Peyer's patch (tissue), 4 donors: Measurements from ENCODE around the gene CSMD2. TPM values are rescaled to one million over a fixed set of nuclear protein-coding genes. Genes with fewer than 3 reads are reported as not detected.

Experiments
- DNase-seq, 3 donors: peaks; one replicate each; pipeline ENCODE4 v3.0.0-alpha.2; 2017 to 2019
- H3K27ac ChIP-seq, 4 donors: fragments of 200-600 bp; sonication (generic); one replicate each; pipeline ENCODE4 v1.5.1; 2016 to 2019
- H3K27me3 ChIP-seq, 2 donors: fragments of 200-600 bp; sonication (generic); one replicate each; pipeline ENCODE4 v1.5.1; 2019
- H3K36me3 ChIP-seq, 3 donors: fragments of 200-600 bp; sonication (generic); one replicate each; pipeline ENCODE4 v1.5.1; 2016 to 2019
- H3K4me1 ChIP-seq, 4 donors: fragments of 200-600 bp; sonication (generic); one replicate each; pipeline ENCODE4 v1.5.1; 2016 to 2019
- H3K4me3 ChIP-seq, 4 donors: fragments of 200-600 bp; sonication (generic); 1 replicate in 3 of 4; 2 replicates in 1 of 4; pipeline ENCODE4 v1.5.1; 2016 to 2019; ENCODE audit warnings: mild to moderate bottlenecking in 1 of 4
- H3K9me3 ChIP-seq, 4 donors: fragments of 200-600 bp; sonication (generic); one replicate each; pipeline ENCODE4 v1.5.1; 2016 to 2019; ENCODE audit warnings: mild to moderate bottlenecking in 1 of 4
- CTCF ChIP-seq, 6 experiments: fragments of 450-650 bp in 4 of 6; fragments of 200-600 bp in 2 of 6; sonication (generic) in 1 of 6; IDR thresholded peaks; one replicate each; pipeline ENCODE4 v1.5.1; 2017 to 2019; ENCODE audit warnings: antibody characterized with exemption in 6 of 6, mild to moderate bottlenecking in 3 of 6, moderate library complexity in 1 of 6
- POLR2A ChIP-seq, 2 donors: fragments of 450-650 bp; IDR thresholded peaks; one replicate each; pipeline ENCODE4 v1.5.1; 2017; ENCODE audit warnings: antibody characterized with exemption in 2 of 2, mild to moderate bottlenecking in 2 of 2, moderate library complexity in 2 of 2
- total RNA-seq, 4 donors: library from RNA; depleted of rRNA; stranded (reverse); fragments of >200 nt; gene quantifications; one replicate each; pipeline ENCODE4 v1.1.0, GENCODE V29; 2016

CSMD2 gene
- total RNA-seq, 4 donors from 2014 or later: under 0.01 to 1.2 (median 0.70) TPM

GRCh38 chr1:33852711-33853110, 312.3 kb downstream of the CSMD2 start:
- no peaks in the 10 kb centered on the region for H3K4me1 ChIP-seq
- H3K27ac ChIP-seq: no peak overlapping the region
- no peaks in the 10 kb centered on the region for H3K27me3 ChIP-seq
- no peak for TF ChIP-seq CTCF (IDR thresholded peaks at IDR 0.05)
- no peak for TF ChIP-seq POLR2A (IDR thresholded peaks at IDR 0.05)
- no peak overlapping the region for H3K4me3 ChIP-seq
- H3K36me3 ChIP-seq: no peaks in the 10 kb centered on the region
- DNase-seq: no peak
- no peaks in the 10 kb centered on the region for H3K9me3 ChIP-seq

- Histone ChIP-seq H3K4me1 (no peaks in the 10 kb centered on the region), H3K27ac (no peak overlapping the region), H3K27me3 (no peaks in the 10 kb centered on the region), H3K36me3 (no peaks in the 10 kb centered on the region), H3K4me3 (no peak overlapping the region), H3K9me3 (no peaks in the 10 kb centered on the region)
- no peak for TF ChIP-seq POLR2A (IDR thresholded peaks at IDR 0.05)
- TF ChIP-seq CTCF (IDR thresholded peaks at IDR 0.05): no peak
- DNase-seq: no peak
Measured at GRCh38 chr1:33850481-33850880, 314.5 kb downstream of the CSMD2 start.

GRCh38 chr1:33849211-33849610, 315.8 kb downstream of the CSMD2 start:
- Histone ChIP-seq H3K4me3 (no peak overlapping the region), H3K36me3 (no peaks in the 10 kb centered on the region), H3K4me1 (no peaks in the 10 kb centered on the region), H3K9me3 (no peaks in the 10 kb centered on the region), H3K27me3 (no peaks in the 10 kb centered on the region), H3K27ac (no peak overlapping the region)
- DNase-seq: no peak
- TF ChIP-seq CTCF (IDR thresholded peaks at IDR 0.05): no peak
- no peak for TF ChIP-seq POLR2A (IDR thresholded peaks at IDR 0.05)

GRCh38 chr1:33848205-33848937, 316.7 kb downstream of the CSMD2 start:
- Histone ChIP-seq H3K27ac (no peak overlapping the region), H3K9me3 (no peaks in the 10 kb centered on the region), H3K4me3 (no peak overlapping the region), H3K36me3 (no peaks in the 10 kb centered on the region), H3K27me3 (no peaks in the 10 kb centered on the region), H3K4me1 (no peaks in the 10 kb centered on the region)
- no peak for TF ChIP-seq POLR2A (IDR thresholded peaks at IDR 0.05)
- DNase-seq: no peak

GRCh38 chr1:33846861-33847260, 318.2 kb downstream of the CSMD2 start:
- TF ChIP-seq POLR2A (IDR thresholded peaks at IDR 0.05): no peak
- no peak for TF ChIP-seq CTCF (IDR thresholded peaks at IDR 0.05)
- no peak for DNase-seq
- Histone ChIP-seq H3K36me3 (no peaks in the 10 kb centered on the region), H3K27ac (no peak overlapping the region), H3K4me1 (no peaks in the 10 kb centered on the region), H3K4me3 (no peak overlapping the region), H3K9me3 (no peaks in the 10 kb centered on the region), H3K27me3 (no peaks in the 10 kb centered on the region)

GRCh38 chr1:33844166-33844565, 320.9 kb downstream of the CSMD2 start:
- Histone ChIP-seq H3K27me3 (no peaks in the 10 kb centered on the region), H3K4me3 (no peak overlapping the region), H3K9me3 (no peaks in the 10 kb centered on the region), H3K27ac (no peak overlapping the region), H3K36me3 (no peaks in the 10 kb centered on the region), H3K4me1 (no peaks in the 10 kb centered on the region)
- TF ChIP-seq CTCF (IDR thresholded peaks at IDR 0.05) (no peak), POLR2A (IDR thresholded peaks at IDR 0.05) (no peak)
- no peak for DNase-seq
